GM21723 (cell line): Measurements from ENCODE around the gene COL6A3.
"Not testable (repeated sequence)": the region's sequence is repeated elsewhere in the genome, so short reads cannot be mapped to it uniquely, and the experiment has no call there.

ENCODE experiments used
- ATAC-seq: cut with Tn5 transposase; IDR thresholded peaks from one replicate; pipeline ENCODE4 v1.9.1; 2021; ENCODE audit warnings: mild to moderate bottlenecking, moderate library complexity; ENCODE audit not compliant: unreplicated experiment

Gene COL6A3

GRCh38 chr2:237390235-237390634, 23.7 kb downstream of the COL6A3 start:
- no peak for ATAC-seq

GRCh38 chr2:237389831-237390230, 24.1 kb downstream of the COL6A3 start:
- no peak for ATAC-seq

- no peak for ATAC-seq
Measured at GRCh38 chr2:237388036-237388435, 25.9 kb downstream of the COL6A3 start.

GRCh38 chr2:237384672-237385020, 29.3 kb downstream of the COL6A3 start:
- no peak for ATAC-seq

- no peak for ATAC-seq
Measured at GRCh38 chr2:237383991-237384671, 29.8 kb downstream of the COL6A3 start.

- no peak for ATAC-seq
Measured at GRCh38 chr2:237380768-237381167, 33.2 kb downstream of the COL6A3 start.

- no peak for ATAC-seq
Measured at GRCh38 chr2:237379636-237380035, 34.3 kb downstream of the COL6A3 start.

- ATAC-seq, result no peak
Measured at GRCh38 chr2:237378650-237379049, 35.3 kb downstream of the COL6A3 start.

- ATAC-seq, result no peak
Measured at GRCh38 chr2:237374284-237375060, 39.5 kb downstream of the COL6A3 start.

- no peak for ATAC-seq
Measured at GRCh38 chr2:237371856-237372255, 42.1 kb downstream of the COL6A3 start.

GRCh38 chr2:237365671-237366070, 48.3 kb downstream of the COL6A3 start:
- ATAC-seq, result no peak

GRCh38 chr2:237364655-237365054, 49.3 kb downstream of the COL6A3 start:
- no peak for ATAC-seq

- no peak for ATAC-seq
Measured at GRCh38 chr2:237361194-237362004, 52.6 kb downstream of the COL6A3 start.

GRCh38 chr2:237359894-237360780, 53.8 kb downstream of the COL6A3 start:
- ATAC-seq, result no peak

GRCh38 chr2:237359518-237359840, 54.5 kb downstream of the COL6A3 start:
- no peak for ATAC-seq

- no peak for ATAC-seq
Measured at GRCh38 chr2:237358721-237359517, 55.0 kb downstream of the COL6A3 start.

GRCh38 chr2:237355701-237356100, 58.3 kb downstream of the COL6A3 start:
- ATAC-seq, result no peak

- ATAC-seq, result no peak
Measured at GRCh38 chr2:237354892-237355291, 59.1 kb downstream of the COL6A3 start.

- ATAC-seq, result not testable (repeated sequence)
Measured at GRCh38 chr2:237354172-237354571, 59.8 kb downstream of the COL6A3 start.

- ATAC-seq, result no peak
Measured at GRCh38 chr2:237353215-237353614, 60.7 kb downstream of the COL6A3 start.
